Esophagus muscularis mucosa (tissue), 4 donors: Measurements from ENCODE around the gene SOCS7. TPM values are rescaled to one million over a fixed set of nuclear protein-coding genes. Genes with fewer than 3 reads are reported as not detected.
"Not testable (repeated sequence)": the region's sequence is repeated elsewhere in the genome, so short reads cannot be mapped to it uniquely, and the experiment has no call there.

Experiments used
- DNase-seq: peaks from one replicate; pipeline ENCODE4 v3.0.0-alpha.2; 2017; ENCODE audit errors: extremely low spot score
- H3K27ac ChIP-seq, 4 donors: fragments of 200-600 bp; sonication (generic); replicated peaks in 1 of 4; 1 replicate in 3 of 4; 2 replicates in 1 of 4; pipeline ENCODE4 v1.5.1; 2016 to 2019; ENCODE audit warnings: mild to moderate bottlenecking in 1 of 4
- H3K27me3 ChIP-seq, 4 donors: fragments of 200-600 bp; sonication (generic); one replicate each; pipeline versions ENCODE4 v1.5.1 to v1.6.0; 2016 to 2019
- H3K36me3 ChIP-seq, 4 donors: fragments of 200-600 bp; sonication (generic); one replicate each; pipeline ENCODE4 v1.5.1; 2016 to 2019
- H3K4me1 ChIP-seq, 4 donors: fragments of 200-600 bp; sonication (generic); one replicate each; pipeline ENCODE4 v1.5.1; 2016 to 2019
- H3K4me3 ChIP-seq, 4 donors: fragments of 200-600 bp; sonication (generic); 1 replicate in 2 of 4; 2 replicates in 2 of 4; pipeline ENCODE4 v1.5.1; 2016 to 2019; ENCODE audit warnings: mild to moderate bottlenecking in 4 of 4, moderate library complexity in 1 of 4
- H3K9me3 ChIP-seq, 4 donors: fragments of 200-600 bp; sonication (generic); 1 replicate in 3 of 4; 2 replicates in 1 of 4; pipeline ENCODE4 v1.5.1; 2016 to 2019
- CTCF ChIP-seq, 3 experiments: fragments of 200-600 bp in 2 of 3; fragments of 450-650 bp in 1 of 3; sonication (generic) in 2 of 3; IDR thresholded peaks; one replicate each; pipeline ENCODE4 v1.5.1; 2017 to 2019; ENCODE audit warnings: antibody characterized with exemption in 3 of 3, mild to moderate bottlenecking in 2 of 3, moderate library complexity in 1 of 3
- EP300 ChIP-seq: sonication (generic); formaldehyde crosslinking; IDR thresholded peaks from one replicate; pipeline ENCODE4 v1.6.1; 2017; ENCODE audit warnings: antibody characterized with exemption
- POLR2A ChIP-seq: fragments of 450-650 bp; IDR thresholded peaks from one replicate; pipeline ENCODE4 v1.6.1; 2017; ENCODE audit warnings: antibody characterized with exemption, moderate library complexity, mild to moderate bottlenecking, low read depth
- POLR2AphosphoS5 ChIP-seq, 2 donors: sonication (generic); formaldehyde crosslinking; IDR thresholded peaks; one replicate each; pipeline ENCODE4 v1.6.1; 2017; ENCODE audit warnings: antibody characterized with exemption in 2 of 2
- WGBS: methylation state at CpG from one replicate; pipeline ENCODE4 v1.1.5; 2018; 5-methylcytosine and 5-hydroxymethylcytosine counted together
- intact Hi-C: fragments of 100-400 bp; cut with DNase I; formaldehyde crosslinking; loops from one replicate; pipeline ENCODE4 v1.15.1; 2023
- total RNA-seq, 4 donors: library from RNA; depleted of rRNA; stranded (reverse); fragments of >200 nt; gene quantifications; one replicate each; pipeline versions ENCODE4 v1.1.0 to v1.2.1, GENCODE V29; 2016

Gene SOCS7
- total RNA-seq, 4 donors from 2014 or later: 11.2 to 18.9 (median 13.5) TPM

DNA sequence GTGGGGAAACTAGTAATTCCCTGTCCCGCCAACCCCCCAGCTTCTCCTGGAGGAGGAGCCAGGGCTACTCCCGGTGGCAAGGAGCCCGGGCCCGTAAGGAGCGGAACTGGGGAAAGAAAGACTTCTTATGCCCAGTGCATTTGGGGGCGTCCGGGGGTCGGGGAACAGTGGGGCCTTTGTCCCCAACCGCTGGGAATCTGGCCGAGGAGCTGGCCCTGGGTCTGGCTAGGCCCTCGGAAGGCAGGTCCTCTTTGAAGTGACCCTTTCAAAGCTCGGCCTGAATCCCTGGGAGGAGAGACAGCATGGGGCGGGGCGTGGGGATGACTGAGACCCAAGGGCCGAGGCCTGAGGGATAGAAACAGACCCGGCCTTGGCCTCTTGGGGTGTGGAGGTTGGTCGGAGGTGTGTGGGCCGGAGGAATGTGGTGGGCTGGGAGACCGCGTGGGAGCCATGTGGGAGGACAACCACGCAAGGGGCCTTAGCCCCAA, 82.6 kb downstream of the SOCS7 start:
- Histone ChIP-seq H3K36me3 (peaks cover 0 to 6% (median 0%) of the 10 kb centered on the region in 4 donors), H3K4me3 (no peak overlapping the region), H3K4me1 (peaks cover 57 to 93% (median 69%) of the 10 kb centered on the region in 4 donors), H3K27ac (peak overlapping the region; percentile 39 to 55 (median 42)), H3K27me3 (no peaks in the 10 kb centered on the region), H3K9me3 (no peaks in the 10 kb centered on the region)
- no peak for TF ChIP-seq POLR2A
- TF ChIP-seq EP300: no peak
- no peak for TF ChIP-seq CTCF (IDR thresholded peaks at IDR 0.05)
- no peak for TF ChIP-seq POLR2AphosphoS5 (IDR thresholded peaks at IDR 0.05)
- intact Hi-C loops: no loop called here
- no peak for DNase-seq
- 69% methylated on average over 12 of the region's 21 CpGs for WGBS

GRCh38 chr17:38435795-38436194, 84.2 kb downstream of the SOCS7 start:
- 88% methylated on average over 9 of the region's 9 CpGs for WGBS
- peaks cover 57 to 93% (median 69%) of the 10 kb centered on the region in 4 donors for H3K4me1 ChIP-seq
- no peak for TF ChIP-seq POLR2A
- TF ChIP-seq EP300: no peak
- TF ChIP-seq CTCF (IDR thresholded peaks at IDR 0.05): no peak
- TF ChIP-seq POLR2AphosphoS5 (IDR thresholded peaks at IDR 0.05): no peak
- no peaks in the 10 kb centered on the region for H3K9me3 ChIP-seq
- intact Hi-C loops: no loop called here
- H3K36me3 ChIP-seq: peaks cover 0 to 10% (median 0%) of the 10 kb centered on the region in 4 donors
- no peak for DNase-seq
- H3K27ac ChIP-seq: peak overlapping the region; percentile 39 to 59 (median 44)
- H3K27me3 ChIP-seq: no peaks in the 10 kb centered on the region
- no peak overlapping the region for H3K4me3 ChIP-seq

DNA sequence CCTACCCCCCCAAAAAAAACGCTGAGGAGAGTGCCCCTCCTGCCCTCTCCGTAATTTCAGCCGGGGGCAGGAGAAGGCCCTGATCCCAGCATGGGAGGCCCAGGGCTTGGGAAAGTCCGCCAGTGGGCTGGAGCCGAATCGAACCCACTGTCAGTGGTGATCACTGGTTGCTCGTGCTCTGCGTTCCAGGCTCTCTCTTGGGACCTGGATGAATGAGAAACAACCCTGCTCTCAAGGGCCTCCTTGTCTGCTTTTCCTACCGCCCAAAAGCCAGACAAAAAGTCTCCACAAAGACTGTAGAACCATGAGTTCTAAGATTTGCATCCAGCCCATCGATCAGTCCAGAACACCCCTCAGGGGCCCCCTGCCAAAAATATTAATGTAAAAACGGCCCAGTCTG, 84.7 kb downstream of the SOCS7 start:
- DNase-seq: no peak
- Histone ChIP-seq H3K36me3 (peaks cover 0 to 10% (median 0%) of the 10 kb centered on the region in 4 donors), H3K4me1 (peaks cover 57 to 93% (median 68%) of the 10 kb centered on the region in 4 donors), H3K27me3 (no peaks in the 10 kb centered on the region), H3K27ac (peak overlapping the region; percentile 11 to 59 (median 44)), H3K4me3 (no peak overlapping the region), H3K9me3 (no peaks in the 10 kb centered on the region)
- 60% methylated on average over 6 of the region's 11 CpGs for WGBS
- intact Hi-C loops: no loop called here
- TF ChIP-seq POLR2AphosphoS5 (IDR thresholded peaks at IDR 0.05) (no peak), CTCF (IDR thresholded peaks at IDR 0.05) (no peak), EP300 (no peak), POLR2A (no peak)

- intact Hi-C loops, DNase-seq, H3K27me3 ChIP-seq, H3K4me3 ChIP-seq, H3K36me3 ChIP-seq, H3K9me3 ChIP-seq: not testable (repeated sequence)
- H3K4me1 ChIP-seq: peaks cover 59 to 93% (median 69%) of the 10 kb centered on the region in 4 donors
- no CpG with 5 or more reads among the region's 1 CpG for WGBS
- H3K27ac ChIP-seq: peak overlapping the region in 1 of 4 donors; percentile 44
These were observed 85.7 kb downstream of the SOCS7 start for GRCh38 chr17:38437313-38437712.

DNA sequence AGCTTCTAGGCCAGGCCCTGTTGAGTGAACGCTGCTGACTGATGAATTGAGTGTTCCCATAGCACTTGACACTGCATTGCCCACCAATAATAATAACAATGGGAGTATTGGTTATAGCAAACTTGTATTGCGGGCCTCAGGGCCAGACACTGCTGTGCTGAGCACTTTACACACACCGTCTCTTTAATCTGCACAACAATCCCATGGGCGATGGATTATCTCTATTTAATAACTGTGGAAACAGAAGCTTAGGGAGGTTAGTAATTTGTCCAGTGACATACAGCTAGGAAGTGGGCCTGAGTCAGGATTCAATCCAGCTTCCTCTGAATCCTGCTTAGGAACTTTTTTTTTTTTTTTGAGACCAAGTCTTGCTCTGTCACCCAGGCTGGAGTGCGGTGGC, 87.8 kb downstream of the SOCS7 start:
- Histone ChIP-seq H3K4me1 (peaks cover 66 to 93% (median 74%) of the 10 kb centered on the region in 4 donors), H3K36me3 (peaks cover 0 to 10% (median 0%) of the 10 kb centered on the region in 4 donors), H3K4me3 (no peak overlapping the region), H3K27ac (peak overlapping the region; percentile 76 to 80 (median 78)), H3K27me3 (no peaks in the 10 kb centered on the region), H3K9me3 (no peaks in the 10 kb centered on the region)
- intact Hi-C loops: no loop called here
- 94% methylated on average over 5 of the region's 5 CpGs for WGBS
- TF ChIP-seq CTCF (IDR thresholded peaks at IDR 0.05): no peak
- TF ChIP-seq EP300: no peak
- no peak for TF ChIP-seq POLR2AphosphoS5 (IDR thresholded peaks at IDR 0.05)
- TF ChIP-seq POLR2A: no peak
- DNase-seq: no peak
